ENCODE results near the gene BRD9. TPM values are rescaled to one million over a fixed set of nuclear protein-coding genes. Genes with fewer than 3 reads are reported as not detected.
A peak's percentile ranks its signal among the peaks of the same experiment; 100 is the strongest.

The BRD9 gene
- total and polyA plus RNA-seq, 5 experiments from 2014 or later, result 10.4 to 79.4 (median 15.4) TPM

GRCh38 chr5:908172-908571 lies 15.6 kb upstream of the BRD9 start:
- Mint-ChIP-seq H3K27ac (no peak overlapping the region), H3K9me3 (no peaks in the 10 kb centered on the region), H3K27me3 (no peaks in the 10 kb centered on the region), H3K4me1 (peaks cover 0 to 5% (median 0%) of the 10 kb centered on the region in 4 donors), H3K4me3 (no peak overlapping the region), H3K36me3 (no peaks in the 10 kb centered on the region)
- POLR2A ChIA-PET, result no interaction called here
- DNase-seq, result no peak
- ATAC-seq, result no peak

GRCh38 chr5:907366-907910 lies 14.8 kb upstream of the BRD9 start:
- no peak overlapping the region for H3K27ac Mint-ChIP-seq
- POLR2A ChIA-PET, result no interaction called here
- H3K4me1 Mint-ChIP-seq, result peaks cover 0 to 2% (median 0%) of the 10 kb centered on the region in 4 donors
- no peaks in the 10 kb centered on the region for H3K27me3 Mint-ChIP-seq
- H3K4me3 Mint-ChIP-seq, result no peak overlapping the region
- no peak for DNase-seq
- no peak for ATAC-seq
- no peaks in the 10 kb centered on the region for H3K36me3 Mint-ChIP-seq
- H3K9me3 Mint-ChIP-seq, result no peaks in the 10 kb centered on the region

- H3K27me3 Mint-ChIP-seq, result no peaks in the 10 kb centered on the region
- POLR2A ChIA-PET, result no interaction called here
- peaks cover 0 to 2% (median 0%) of the 10 kb centered on the region in 4 donors for H3K4me1 Mint-ChIP-seq
These were observed 12.6 kb upstream of the BRD9 start for GRCh38 chr5:905139-905642.

GRCh38 chr5:903756-904096 lies 11.1 kb upstream of the BRD9 start:
- POLR2A ChIA-PET, result no interaction called here

More at GRCh38 chr5:905139-905642, 12.6 kb upstream of the BRD9 start:
- Mint-ChIP-seq H3K36me3 (no peaks in the 10 kb centered on the region), H3K9me3 (no peaks in the 10 kb centered on the region), H3K4me3 (peak overlapping the region in 2 of 10 donors; percentile 8 to 10), H3K27ac (no peak overlapping the region)
- DNase-seq (no peak), ATAC-seq (no peak)

GRCh38 chr5:902129-902916 lies 9.7 kb upstream of the BRD9 start:
- H3K9me3 Mint-ChIP-seq, result no peaks in the 10 kb centered on the region
- no peaks in the 10 kb centered on the region for H3K27me3 Mint-ChIP-seq
- no peak overlapping the region for H3K27ac Mint-ChIP-seq
- ATAC-seq, result no peak
- no peak for DNase-seq
- no peak overlapping the region for H3K4me3 Mint-ChIP-seq
- no peaks in the 10 kb centered on the region for H3K36me3 Mint-ChIP-seq
- H3K4me1 Mint-ChIP-seq, result peaks cover 0 to 2% (median 0%) of the 10 kb centered on the region in 4 donors
- POLR2A ChIA-PET, result interaction anchor here (1.7 kb wide), 1 partner anchor 11 kb away, joined by 4 read pairs; no protein-coding TSS in a partner anchor

More at GRCh38 chr5:903756-904096, 11.1 kb upstream of the BRD9 start:
- Mint-ChIP-seq H3K27me3 (no peaks in the 10 kb centered on the region), H3K4me3 (no peak overlapping the region), H3K36me3 (no peaks in the 10 kb centered on the region), H3K4me1 (peaks cover 0 to 2% (median 0%) of the 10 kb centered on the region in 4 donors), H3K9me3 (no peaks in the 10 kb centered on the region), H3K27ac (peak overlapping the region in 1 of 10 donors; percentile 2)
- DNase-seq (no peak), ATAC-seq (no peak)

GRCh38 chr5:900781-901180 lies 8.2 kb upstream of the BRD9 start:
- no peak overlapping the region for H3K27ac Mint-ChIP-seq
- H3K27me3 Mint-ChIP-seq, result peaks cover 0 to 3% (median 0%) of the 10 kb centered on the region in 5 donors
- H3K4me1 Mint-ChIP-seq, result peaks cover 0 to 2% (median 0%) of the 10 kb centered on the region in 4 donors
- ATAC-seq (no peak), DNase-seq (no peak)
- H3K4me3 Mint-ChIP-seq, result no peak overlapping the region
- POLR2A ChIA-PET, result interaction anchor here (0.9 to 1.7 kb wide), 2 partner anchors 8 to 10 kb away, joined by 3 to 4 read pairs; partner anchors contain the start of genes BRD9 and TRIP13
- no peaks in the 10 kb centered on the region for H3K9me3 Mint-ChIP-seq
- H3K36me3 Mint-ChIP-seq, result no peaks in the 10 kb centered on the region

- H3K36me3 Mint-ChIP-seq, result peaks cover 0 to 22% (median 0%) of the 10 kb centered on the region in 3 donors
- peak overlapping the region; percentile 42 to 80 (median 66) for H3K4me3 Mint-ChIP-seq
- H3K9me3 Mint-ChIP-seq, result no peaks in the 10 kb centered on the region
- peaks cover 0 to 3% (median 0%) of the 10 kb centered on the region in 5 donors for H3K27me3 Mint-ChIP-seq
- peak overlapping the region in 3 of 10 donors; percentile 30 to 59 (median 31) for H3K27ac Mint-ChIP-seq
- H3K4me1 Mint-ChIP-seq, result peaks cover 4 to 29% (median 18%) of the 10 kb centered on the region in 4 donors
- POLR2A ChIA-PET, result no interaction called here
- DNase-seq, result no peak
- ATAC-seq, result no peak
These were observed 1.1 kb upstream of the BRD9 start for GRCh38 chr5:893711-894110.

GRCh38 chr5:893137-893506 lies 521 bp upstream of the BRD9 start:
- Mint-ChIP-seq H3K27ac (peak overlapping the region in 2 of 10 donors; percentile 31 to 36), H3K36me3 (peaks cover 0 to 28% (median 0%) of the 10 kb centered on the region in 3 donors), H3K9me3 (no peaks in the 10 kb centered on the region), H3K4me3 (peak overlapping the region; percentile 42 to 80 (median 66)), H3K4me1 (peaks cover 4 to 35% (median 21%) of the 10 kb centered on the region in 4 donors), H3K27me3 (peaks cover 0 to 3% (median 0%) of the 10 kb centered on the region in 5 donors)
- POLR2A ChIA-PET, result interaction anchor here (0.6 to 1.6 kb wide), 5 partner anchors 8 to 675 kb away, joined by 3 to 5 read pairs (median 3); partner anchors contain the start of genes CCDC127 and SDHA
- no peak for DNase-seq
- ATAC-seq, result no peak

GRCh38 chr5:891837-892393 lies 686 bp downstream of the BRD9 start:
- peaks cover 5 to 41% (median 24%) of the 10 kb centered on the region in 4 donors for H3K4me1 Mint-ChIP-seq
- H3K27ac Mint-ChIP-seq, result peak overlapping the region; percentile 78 to 95 (median 92)
- DNase-seq, result peak in 1 of 10 donors; percentile 17
- POLR2A ChIA-PET, result interaction anchor here (0.8 to 1.6 kb wide), 4 partner anchors 9 to 674 kb away, joined by 3 to 5 read pairs (median 4); partner anchors contain the start of genes CCDC127 and SDHA
- H3K27me3 Mint-ChIP-seq, result peaks cover 0 to 3% (median 0%) of the 10 kb centered on the region in 5 donors
- peaks cover 0 to 40% (median 2%) of the 10 kb centered on the region in 3 donors for H3K36me3 Mint-ChIP-seq
- peak overlapping the region; percentile 79 to 93 (median 86) for H3K4me3 Mint-ChIP-seq
- no peaks in the 10 kb centered on the region for H3K9me3 Mint-ChIP-seq
- peak; percentile 9 to 11 for ATAC-seq

GRCh38 chr5:891117-891836 lies 1.3 kb downstream of the BRD9 start:
- Mint-ChIP-seq H3K9me3 (no peaks in the 10 kb centered on the region), H3K27ac (peak overlapping the region; percentile 78 to 95 (median 92)), H3K27me3 (no peaks in the 10 kb centered on the region), H3K4me3 (peak overlapping the region; percentile 79 to 93 (median 86)), H3K4me1 (peaks cover 6 to 41% (median 24%) of the 10 kb centered on the region in 4 donors), H3K36me3 (peaks cover 0 to 47% (median 3%) of the 10 kb centered on the region in 3 donors)
- POLR2A ChIA-PET, result interaction anchor here (1.1 to 1.6 kb wide), 2 partner anchors 10 kb away, joined by 3 to 4 read pairs; no protein-coding TSS in a partner anchor
- no peak for DNase-seq
- ATAC-seq, result no peak

- H3K27me3 Mint-ChIP-seq, result no peaks in the 10 kb centered on the region
- no peaks in the 10 kb centered on the region for H3K9me3 Mint-ChIP-seq
- peak overlapping the region in 1 of 10 donors; percentile 32 for H3K4me3 Mint-ChIP-seq
- POLR2A ChIA-PET, result no interaction called here
- peak overlapping the region in 2 of 10 donors; percentile 10 to 19 for H3K27ac Mint-ChIP-seq
- ATAC-seq (no peak), DNase-seq (no peak)
- H3K4me1 Mint-ChIP-seq, result peaks cover 6 to 44% (median 26%) of the 10 kb centered on the region in 4 donors
- H3K36me3 Mint-ChIP-seq, result peaks cover 0 to 61% (median 9%) of the 10 kb centered on the region in 3 donors
These were observed 3.4 kb downstream of the BRD9 start for GRCh38 chr5:889075-889710.
